Measurements from ENCODE around the gene MYO5A.

The MYO5A gene

DNA sequence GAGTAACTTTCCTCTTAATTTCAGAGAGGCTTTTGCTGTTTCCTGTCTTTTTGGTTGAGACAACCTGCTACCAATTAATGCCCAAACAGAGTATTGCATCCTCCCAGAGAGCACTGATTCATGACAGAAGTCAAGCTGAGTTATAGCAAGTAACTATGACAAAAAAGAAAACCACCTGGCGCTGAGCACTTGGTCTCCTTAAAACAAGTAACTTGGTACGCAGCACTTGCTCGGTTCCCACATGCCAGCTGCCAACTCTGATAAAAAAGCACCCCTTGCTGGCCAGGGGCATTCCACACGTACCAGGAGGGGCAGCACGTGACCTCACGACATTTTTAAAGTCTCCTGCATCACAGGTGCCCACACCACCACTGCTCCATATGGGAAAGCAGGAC, 219.5 kb downstream of the MYO5A start:
- no peak overlapping the region for H3K4me3 ChIP-seq (ENCODE audit: low read depth, low read length)

GRCh38 chr15:52308446-52309153, 220.1 kb downstream of the MYO5A start:
- TF ChIP-seq CTCF (IDR thresholded peaks at IDR 0.05; ENCODE audit: low read depth, low read length), result no peak

More for the DNA sequence above, 219.5 kb downstream of the MYO5A start:
- TF ChIP-seq CTCF (IDR thresholded peaks at IDR 0.05; ENCODE audit: low read depth, low read length), result no peak

GRCh38 chr15:52307847-52308246, 220.8 kb downstream of the MYO5A start:
- TF ChIP-seq CTCF (IDR thresholded peaks at IDR 0.05; ENCODE audit: low read depth, low read length), result no peak

More at GRCh38 chr15:52308446-52309153, 220.1 kb downstream of the MYO5A start:
- no peak overlapping the region for H3K4me3 ChIP-seq (ENCODE audit: low read depth, low read length)

GRCh38 chr15:52306270-52306669, 222.4 kb downstream of the MYO5A start:
- H3K4me3 ChIP-seq (ENCODE audit: low read depth, low read length), result no peak overlapping the region
- no peak for TF ChIP-seq CTCF (IDR thresholded peaks at IDR 0.05; ENCODE audit: low read depth, low read length)

More at GRCh38 chr15:52307847-52308246, 220.8 kb downstream of the MYO5A start:
- H3K4me3 ChIP-seq (ENCODE audit: low read depth, low read length), result no peak overlapping the region

DNA sequence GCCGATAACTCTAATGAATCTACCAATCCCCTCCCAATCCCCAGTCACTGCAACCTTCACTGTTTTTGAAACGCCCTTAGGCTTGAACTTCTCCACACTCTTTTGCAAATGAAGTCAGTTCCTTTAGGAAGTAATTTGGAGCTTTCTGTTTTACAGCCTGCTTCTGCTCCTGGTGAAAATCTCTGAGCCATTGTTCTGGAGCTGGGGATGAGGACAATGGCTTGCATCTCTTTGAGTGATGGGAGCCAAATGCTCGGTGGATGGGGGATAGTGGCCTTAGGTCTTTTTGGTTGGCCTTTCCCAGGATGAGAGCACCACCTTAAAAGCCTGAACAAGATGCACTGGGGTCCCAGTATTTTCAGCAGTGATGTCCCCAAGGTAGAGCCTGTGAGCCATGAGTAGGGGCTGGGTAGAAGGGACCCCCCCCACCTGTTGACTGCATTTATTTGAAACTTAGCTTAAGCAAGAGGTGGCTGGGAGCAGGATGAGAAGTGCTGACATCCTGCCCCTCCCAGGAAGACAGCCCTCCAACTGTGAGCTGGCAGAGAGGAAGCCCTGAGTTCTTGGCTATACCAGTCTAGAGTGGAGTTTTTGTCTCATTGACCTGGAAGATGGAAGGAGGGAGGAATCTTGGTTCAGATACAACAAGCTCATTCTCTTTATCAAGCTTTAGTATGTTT, 225.4 kb downstream of the MYO5A start:
- no peak for TF ChIP-seq CTCF (IDR thresholded peaks at IDR 0.05; ENCODE audit: low read depth, low read length)
- no peak overlapping the region for H3K4me3 ChIP-seq (ENCODE audit: low read depth, low read length)

DNA sequence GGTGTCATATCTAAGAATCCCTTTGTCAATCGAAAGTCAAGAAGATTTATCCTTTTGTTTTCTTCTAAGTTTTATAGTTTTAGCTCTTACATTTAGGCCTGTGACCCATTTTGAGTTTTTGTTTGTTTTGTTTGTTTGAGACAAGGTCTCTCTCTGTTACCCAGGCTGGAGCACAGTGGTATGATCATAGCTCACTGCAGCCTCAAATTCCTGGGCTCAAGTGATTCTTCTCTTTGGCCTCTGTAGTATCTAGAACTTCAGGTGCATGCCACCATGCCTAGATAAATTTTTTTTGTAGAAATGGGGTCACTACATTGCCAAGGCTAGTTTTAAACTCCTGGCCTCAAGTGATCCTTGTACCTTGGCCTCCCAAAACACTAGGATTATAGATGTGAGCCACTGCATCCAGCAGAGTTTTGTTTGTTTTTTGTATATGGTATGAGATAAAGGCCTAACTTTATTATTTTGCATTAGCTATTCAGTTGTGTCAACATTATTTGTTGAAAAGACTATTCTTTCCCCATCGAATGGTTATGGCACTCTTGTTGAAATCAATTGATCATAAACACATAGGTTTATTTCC, 227.3 kb downstream of the MYO5A start:
- no peak for TF ChIP-seq CTCF (IDR thresholded peaks at IDR 0.05; ENCODE audit: low read depth, low read length)
- no peak overlapping the region for H3K4me3 ChIP-seq (ENCODE audit: low read depth, low read length)

Measured in WI38 (cell line).